Activated CD8-positive, alpha-beta memory T cell treated with anti-CD3 and anti-CD28 coated beads, Interleukin-2, amount 10 ng/mL, durations not matched to agents 7 days and 5 days (primary cell): ENCODE data around the gene ELAC2. TPM values are rescaled to one million over a fixed set of nuclear protein-coding genes. Genes with fewer than 3 reads are reported as not detected.
A peak's percentile ranks its signal among the peaks of the same experiment; 100 is the strongest.

Experiments used
- ATAC-seq: fragments of 150-1000 bp; cut with Tn5 transposase; one replicate; pipeline ENCODE4 v1.10.0; 2021; ENCODE audit warnings: moderate library complexity
- CTCF ChIA-PET: fragments of 350-600 bp; sonication (Branson Sonifier 250); formaldehyde crosslinking; loops from one replicate; lab custom pipeline; 2021; ENCODE audit warnings: antibody characterized with exemption; lab: Charles Lee
- DNase-seq: peaks from one replicate; pipeline ENCODE4 v3.0.0-alpha.2; 2020
- H3K27ac Mint-ChIP-seq: one replicate; pipeline ENCODE4 v1.8.0; 2021; ENCODE audit warnings: mild to moderate bottlenecking, mixed read lengths
- H3K27me3 Mint-ChIP-seq: one replicate; pipeline ENCODE4 v1.8.0; 2021; ENCODE audit warnings: mixed read lengths
- H3K36me3 Mint-ChIP-seq: one replicate; pipeline ENCODE4 v1.8.0; 2021; ENCODE audit warnings: mild to moderate bottlenecking, mixed read lengths
- H3K4me1 Mint-ChIP-seq: one replicate; pipeline ENCODE4 v1.8.0; 2021; ENCODE audit warnings: mixed read lengths
- H3K4me3 Mint-ChIP-seq: one replicate; pipeline ENCODE4 v1.8.0; 2021; ENCODE audit warnings: mild to moderate bottlenecking, moderate library complexity, mixed read lengths
- H3K9me3 Mint-ChIP-seq: one replicate; pipeline ENCODE4 v1.8.0; 2022; ENCODE audit warnings: low read depth, mixed read lengths
- total RNA-seq, 2 experiments: library from RNA; stranded (reverse); gene quantifications; one replicate each; pipeline ENCODE4 v1.2.3, GENCODE V29; 2021

ELAC2 gene
- total RNA-seq, 2 experiments from 2014 or later, result 67.1 to 89.0 TPM

DNA sequence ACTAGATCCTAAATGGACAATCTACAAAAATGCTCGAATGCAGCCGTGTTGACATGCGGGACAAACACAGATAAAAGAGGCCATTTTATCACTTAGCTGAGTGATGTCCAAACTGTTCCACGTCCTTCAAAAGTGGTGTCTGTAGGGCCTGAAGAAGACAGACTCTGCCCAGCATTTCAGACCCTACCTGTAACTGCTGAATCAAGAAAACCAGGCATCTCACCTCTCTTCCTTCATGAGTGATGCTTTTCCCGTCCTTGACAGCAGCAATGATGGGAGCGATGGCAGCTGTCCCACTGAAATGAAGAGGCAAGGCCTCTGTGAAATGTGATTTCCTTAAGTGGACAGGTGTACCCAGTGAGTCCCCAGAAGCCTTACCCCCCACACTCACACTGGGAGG is 12.3 kb downstream of the ELAC2 start:
- no peaks in the 10 kb centered on the region for H3K4me1 Mint-ChIP-seq
- no peak for DNase-seq
- peaks cover 34% of the 10 kb centered on the region for H3K36me3 Mint-ChIP-seq
- H3K27me3 Mint-ChIP-seq, result no peaks in the 10 kb centered on the region
- ATAC-seq, result no peak
- H3K4me3 Mint-ChIP-seq, result no peak overlapping the region
- H3K27ac Mint-ChIP-seq, result no peak overlapping the region
- CTCF ChIA-PET, result interaction anchor here (1.0 to 2.9 kb wide), 3 partner anchors 9 to 18 kb away, joined by 3 to 12 read pairs (median 4); no protein-coding TSS in a partner anchor
- H3K9me3 Mint-ChIP-seq, result no peaks in the 10 kb centered on the region

DNA sequence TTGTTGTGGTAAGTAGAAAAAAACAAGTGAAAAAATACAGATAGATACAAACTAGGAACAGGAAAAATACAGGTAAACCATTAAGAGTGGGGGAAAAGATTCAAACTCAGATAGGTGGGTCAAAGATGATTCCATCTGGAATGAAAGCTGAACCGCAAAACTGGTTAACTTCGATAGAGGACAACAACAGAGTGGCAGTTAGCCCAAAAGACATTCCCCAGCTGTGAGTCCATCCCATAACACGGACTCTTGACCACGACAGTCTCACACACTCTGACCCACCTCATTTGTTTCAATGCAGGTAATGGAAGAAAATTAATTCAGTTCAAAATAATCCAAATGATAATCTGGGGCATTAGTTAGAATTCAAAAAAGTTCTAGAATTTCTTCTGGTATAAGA is 13.5 kb downstream of the ELAC2 start:
- CTCF ChIA-PET, result interaction anchor here (1.0 to 3.8 kb wide), 3 partner anchors 8 to 14 kb away, joined by 3 to 33 read pairs (median 12); partner anchors contain the start of gene ELAC2
- DNase-seq, result no peak
- Mint-ChIP-seq H3K36me3 (peaks cover 29% of the 10 kb centered on the region), H3K27ac (no peak overlapping the region), H3K9me3 (no peaks in the 10 kb centered on the region), H3K4me1 (no peaks in the 10 kb centered on the region), H3K27me3 (no peaks in the 10 kb centered on the region), H3K4me3 (no peak overlapping the region)
- ATAC-seq, result no peak

DNA sequence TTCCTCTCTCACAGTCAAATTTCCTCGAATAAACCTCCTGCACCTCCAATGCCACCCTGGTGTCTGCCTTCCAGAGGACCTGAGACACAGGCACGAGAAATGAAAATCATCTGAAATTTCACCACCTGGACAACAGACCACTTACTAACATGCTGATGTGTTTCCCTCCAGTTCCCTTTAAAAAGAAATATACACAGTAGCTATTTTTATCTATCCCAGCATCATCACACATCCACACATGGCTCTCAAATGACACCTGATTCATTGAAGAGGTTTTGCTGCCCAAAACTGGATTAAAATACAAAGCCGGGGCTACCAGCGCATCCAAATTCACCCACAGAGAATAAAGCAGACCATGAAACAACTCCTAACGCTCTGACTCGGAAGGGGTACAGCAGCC is 13.9 kb downstream of the ELAC2 start:
- Mint-ChIP-seq H3K36me3 (peaks cover 29% of the 10 kb centered on the region), H3K27me3 (no peaks in the 10 kb centered on the region), H3K9me3 (no peaks in the 10 kb centered on the region), H3K4me1 (no peaks in the 10 kb centered on the region), H3K27ac (no peak overlapping the region), H3K4me3 (no peak overlapping the region)
- CTCF ChIA-PET, result interaction anchor here (1.1 to 3.8 kb wide), 4 partner anchors 11 to 26 kb away, joined by 3 to 33 read pairs (median 8); partner anchors contain the start of gene ELAC2
- no peak for ATAC-seq
- no peak for DNase-seq

DNA sequence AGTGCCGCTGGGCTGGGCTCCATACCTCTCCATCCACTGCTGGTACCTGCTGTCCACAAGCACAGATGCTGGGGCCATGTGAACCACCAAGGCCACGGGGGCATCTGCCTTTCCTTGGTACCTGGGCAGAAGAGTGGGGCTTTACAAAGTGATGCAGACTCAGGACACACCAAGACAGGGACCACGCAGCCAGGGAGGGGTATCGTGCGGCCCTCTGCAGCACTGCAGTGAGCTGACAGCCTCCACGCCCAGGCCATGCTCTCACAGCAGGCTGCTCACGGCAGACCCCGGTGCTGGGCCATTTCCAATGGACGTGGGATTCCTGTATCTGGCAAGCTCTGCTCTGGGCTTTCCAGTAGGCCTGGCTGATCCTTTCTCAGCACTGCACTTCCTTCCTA is 14.4 kb downstream of the ELAC2 start:
- DNase-seq, result no peak
- ATAC-seq, result no peak
- no peaks in the 10 kb centered on the region for H3K27me3 Mint-ChIP-seq
- no peak overlapping the region for H3K4me3 Mint-ChIP-seq
- no peak overlapping the region for H3K27ac Mint-ChIP-seq
- CTCF ChIA-PET, result interaction anchor here (1.1 to 3.8 kb wide), 5 partner anchors 11 to 26 kb away, joined by 3 to 33 read pairs (median 5); partner anchors contain the start of gene ELAC2
- H3K36me3 Mint-ChIP-seq, result peaks cover 28% of the 10 kb centered on the region
- H3K9me3 Mint-ChIP-seq, result no peaks in the 10 kb centered on the region
- no peaks in the 10 kb centered on the region for H3K4me1 Mint-ChIP-seq

DNA sequence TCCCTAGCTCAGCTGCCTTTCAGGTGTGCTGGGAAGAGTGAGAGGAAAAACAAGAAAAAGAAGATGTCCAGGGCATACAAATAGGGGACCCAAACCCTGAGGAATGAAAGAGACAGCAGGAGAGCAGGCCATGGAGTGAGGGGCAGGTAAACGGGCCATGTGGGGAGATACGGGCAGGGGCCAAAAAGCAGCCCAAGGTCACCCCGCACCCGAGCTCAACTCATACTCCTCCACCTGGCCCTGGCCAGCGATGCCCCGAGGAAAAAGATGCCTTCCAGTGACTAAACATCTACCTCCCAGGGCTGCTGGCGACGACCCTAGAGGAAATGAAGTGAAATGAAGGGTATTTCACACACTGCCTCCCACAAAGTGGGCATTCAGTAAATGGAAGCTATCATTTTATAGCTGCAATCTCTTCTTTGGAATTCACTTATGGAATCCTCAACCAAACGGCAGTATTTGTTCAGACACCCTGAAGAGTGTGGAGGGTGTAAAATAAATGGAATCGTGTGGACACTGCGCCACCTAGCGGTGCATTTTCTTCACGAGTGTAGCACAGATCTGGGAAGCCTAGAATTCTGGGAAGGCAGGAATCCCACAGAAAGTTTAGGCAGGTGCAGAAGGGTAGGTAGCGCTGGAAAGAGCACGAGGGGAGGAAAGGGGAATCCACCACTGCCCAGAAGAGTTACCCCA is 14.9 kb downstream of the ELAC2 start:
- CTCF ChIA-PET, result interaction anchor here (1.0 to 3.8 kb wide), 7 partner anchors 12 to 1006 kb away, joined by 3 to 33 read pairs (median 4); partner anchors contain the start of genes ELAC2 and ZNF18
- H3K9me3 Mint-ChIP-seq, result no peaks in the 10 kb centered on the region
- peaks cover 27% of the 10 kb centered on the region for H3K36me3 Mint-ChIP-seq
- DNase-seq (peak; percentile 47), ATAC-seq (no peak)
- no peak overlapping the region for H3K4me3 Mint-ChIP-seq
- H3K27ac Mint-ChIP-seq, result no peak overlapping the region
- H3K27me3 Mint-ChIP-seq, result no peaks in the 10 kb centered on the region
- H3K4me1 Mint-ChIP-seq, result no peaks in the 10 kb centered on the region

DNA sequence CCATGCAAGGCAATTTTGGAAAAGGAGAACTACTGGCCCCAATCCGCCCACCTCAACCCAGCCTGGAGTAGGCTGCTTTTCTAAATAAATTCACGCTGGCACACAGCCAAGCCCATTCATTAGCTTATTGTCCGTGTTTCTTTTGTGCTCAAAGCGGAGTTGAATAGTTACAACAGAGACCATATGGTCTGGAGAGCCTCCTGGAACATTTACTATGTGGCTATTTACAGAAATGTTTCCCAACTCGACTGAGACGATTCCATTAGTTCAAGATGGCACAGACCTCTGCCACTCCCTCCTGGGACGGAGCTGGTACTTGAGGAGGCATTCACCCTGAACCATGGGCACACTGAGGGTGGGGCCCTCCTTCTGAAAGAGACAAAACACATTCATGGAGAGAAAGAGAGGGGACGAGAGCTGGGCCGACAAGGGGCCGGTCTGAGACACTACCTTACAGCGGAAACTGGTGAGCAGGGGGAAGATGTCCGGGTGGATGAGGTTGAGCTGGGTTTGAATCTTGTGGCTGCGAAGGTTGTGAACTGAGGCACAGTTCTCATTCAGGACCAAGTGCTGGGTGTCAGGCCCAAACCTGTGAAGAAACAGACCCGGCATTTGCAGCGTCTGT is 15.7 kb downstream of the ELAC2 start:
- peaks cover 27% of the 10 kb centered on the region for H3K36me3 Mint-ChIP-seq
- no peaks in the 10 kb centered on the region for H3K27me3 Mint-ChIP-seq
- H3K4me3 Mint-ChIP-seq, result no peak overlapping the region
- ATAC-seq (no peak), DNase-seq (no peak)
- H3K4me1 Mint-ChIP-seq, result no peaks in the 10 kb centered on the region
- H3K9me3 Mint-ChIP-seq, result no peaks in the 10 kb centered on the region
- CTCF ChIA-PET, result interaction anchor here (1.0 to 3.8 kb wide), 4 partner anchors 16 to 1005 kb away, joined by 3 to 33 read pairs (median 4); partner anchors contain the start of genes ELAC2 and ZNF18
- no peak overlapping the region for H3K27ac Mint-ChIP-seq

DNA sequence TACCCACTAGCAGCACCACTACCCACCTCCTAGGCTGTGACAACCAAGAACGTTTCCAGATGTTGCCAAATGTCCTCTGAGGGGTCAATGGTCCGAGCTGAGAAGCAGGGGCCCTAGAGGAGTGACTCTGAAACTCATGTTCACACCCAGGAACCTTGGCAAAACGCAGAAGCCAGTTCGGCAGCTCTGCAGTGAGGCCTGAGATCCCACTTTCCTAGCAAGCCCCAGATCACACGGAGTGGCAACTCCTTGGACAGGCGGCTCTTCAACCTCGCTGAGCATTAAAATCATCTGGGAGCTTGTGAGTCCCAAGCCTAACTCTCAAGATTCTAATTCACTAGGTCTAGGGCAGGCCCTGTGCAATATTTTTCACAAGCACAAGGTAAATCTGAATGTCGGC is 17.3 kb downstream of the ELAC2 start:
- CTCF ChIA-PET, result no interaction called here
- H3K27me3 Mint-ChIP-seq, result no peaks in the 10 kb centered on the region
- H3K27ac Mint-ChIP-seq, result no peak overlapping the region
- ATAC-seq (no peak), DNase-seq (no peak)
- H3K4me3 Mint-ChIP-seq, result no peak overlapping the region
- H3K9me3 Mint-ChIP-seq, result no peaks in the 10 kb centered on the region
- peaks cover 31% of the 10 kb centered on the region for H3K36me3 Mint-ChIP-seq
- H3K4me1 Mint-ChIP-seq, result no peaks in the 10 kb centered on the region

DNA sequence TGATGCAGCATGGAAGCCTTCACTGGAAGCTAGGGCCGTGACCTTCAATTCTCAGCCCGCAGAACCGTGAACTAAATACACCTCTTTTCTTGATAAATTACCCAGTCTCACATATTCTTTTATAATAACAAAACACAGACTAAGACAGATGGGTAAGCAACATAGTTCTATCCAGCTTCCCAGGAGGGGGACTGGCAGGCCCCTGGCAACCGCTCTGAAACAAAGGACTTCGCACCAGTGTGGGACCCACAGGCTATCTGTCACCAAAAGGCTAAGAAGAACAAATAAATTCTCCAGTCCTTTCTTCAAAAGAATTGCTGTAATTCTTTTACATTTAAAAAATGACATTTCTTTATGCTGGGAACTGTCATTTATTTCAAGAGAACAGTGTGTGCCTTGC is 19.0 kb downstream of the ELAC2 start:
- no peaks in the 10 kb centered on the region for H3K4me1 Mint-ChIP-seq

DNA sequence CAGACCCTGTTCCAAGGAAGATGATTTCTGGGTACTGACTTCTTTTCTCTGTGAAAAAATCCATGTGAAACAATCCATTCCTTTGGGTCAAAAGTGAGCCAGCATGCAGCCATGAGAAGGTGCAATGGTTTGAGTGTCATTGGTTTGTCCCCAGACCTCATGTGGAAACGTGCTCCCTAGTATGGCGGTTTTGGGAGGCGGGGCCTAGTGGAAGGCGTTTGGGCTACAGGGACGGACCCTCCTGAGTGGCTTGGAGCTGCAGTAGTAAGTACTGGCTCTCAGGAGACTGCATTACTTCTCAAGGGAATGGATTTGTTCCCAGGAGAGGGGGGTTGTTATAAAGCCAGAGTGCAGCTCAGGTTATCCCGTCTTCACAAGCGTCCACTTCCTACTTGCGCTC is 19.4 kb downstream of the ELAC2 start:
- no peak overlapping the region for H3K4me3 Mint-ChIP-seq
- H3K9me3 Mint-ChIP-seq, result no peaks in the 10 kb centered on the region
- CTCF ChIA-PET, result no interaction called here
- no peaks in the 10 kb centered on the region for H3K4me1 Mint-ChIP-seq
- DNase-seq (no peak), ATAC-seq (no peak)
- peaks cover 35% of the 10 kb centered on the region for H3K36me3 Mint-ChIP-seq
- no peaks in the 10 kb centered on the region for H3K27me3 Mint-ChIP-seq
- no peak overlapping the region for H3K27ac Mint-ChIP-seq

More for the DNA sequence above, 19.0 kb downstream of the ELAC2 start:
- no peak for ATAC-seq
- H3K27ac Mint-ChIP-seq, result no peak overlapping the region
- DNase-seq, result no peak
- H3K36me3 Mint-ChIP-seq, result peaks cover 35% of the 10 kb centered on the region
- CTCF ChIA-PET, result no interaction called here
- H3K27me3 Mint-ChIP-seq, result no peaks in the 10 kb centered on the region
- no peaks in the 10 kb centered on the region for H3K9me3 Mint-ChIP-seq
- H3K4me3 Mint-ChIP-seq, result no peak overlapping the region

DNA sequence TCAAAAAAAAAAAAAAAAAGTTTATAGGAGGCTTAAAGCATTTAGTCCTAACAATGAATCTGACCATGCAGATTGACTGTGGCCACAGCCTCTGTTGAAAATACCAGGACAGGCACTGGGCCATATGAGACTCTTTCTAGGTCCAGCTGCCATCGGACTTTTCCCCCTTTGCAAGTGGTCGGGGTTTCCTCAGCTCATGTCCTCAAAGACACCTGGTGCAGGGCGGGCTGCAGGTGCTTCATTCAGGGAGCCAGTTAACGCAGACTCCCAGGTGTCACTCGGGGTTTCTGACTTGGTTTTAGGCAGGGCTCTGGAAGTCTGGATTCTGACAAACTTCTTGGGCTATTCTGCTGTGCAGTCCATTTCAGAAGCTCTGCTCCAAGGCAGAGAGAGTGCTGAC is 20.9 kb downstream of the ELAC2 start:
- Mint-ChIP-seq H3K4me1 (no peaks in the 10 kb centered on the region), H3K27me3 (no peaks in the 10 kb centered on the region), H3K4me3 (no peak overlapping the region), H3K27ac (no peak overlapping the region), H3K36me3 (peaks cover 41% of the 10 kb centered on the region), H3K9me3 (no peaks in the 10 kb centered on the region)
- ATAC-seq (no peak), DNase-seq (no peak)
- CTCF ChIA-PET, result interaction anchor here (1.2 to 1.4 kb wide), 2 partner anchors 8 to 34 kb away, joined by 3 to 5 read pairs; no protein-coding TSS in a partner anchor

DNA sequence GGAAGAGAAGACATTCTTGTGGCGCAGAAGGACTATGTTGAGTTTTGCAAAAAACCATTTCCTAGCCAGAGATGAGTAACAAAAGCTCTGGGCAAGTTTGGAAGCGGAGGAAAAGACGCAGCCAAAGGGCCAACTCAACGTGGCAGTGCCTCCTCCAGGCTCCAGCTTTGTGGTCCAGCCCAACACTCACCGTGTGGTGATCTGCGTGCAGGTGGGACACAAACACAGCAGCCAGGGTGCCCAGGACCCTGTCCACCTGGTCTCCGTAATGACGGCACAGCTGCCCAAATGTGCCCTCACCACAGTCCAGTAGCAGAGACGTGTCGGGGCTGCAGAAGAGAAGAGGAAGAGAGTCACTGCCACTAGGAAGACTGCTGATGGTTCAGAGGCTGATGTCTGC is 21.5 kb downstream of the ELAC2 start:
- CTCF ChIA-PET, result interaction anchor here (1.2 to 1.4 kb wide), 2 partner anchors 9 to 35 kb away, joined by 3 to 5 read pairs; no protein-coding TSS in a partner anchor
- Mint-ChIP-seq H3K4me1 (no peaks in the 10 kb centered on the region), H3K4me3 (no peak overlapping the region), H3K27ac (no peak overlapping the region), H3K27me3 (no peaks in the 10 kb centered on the region), H3K9me3 (no peaks in the 10 kb centered on the region), H3K36me3 (peaks cover 47% of the 10 kb centered on the region)
- ATAC-seq (no peak), DNase-seq (no peak)

DNA sequence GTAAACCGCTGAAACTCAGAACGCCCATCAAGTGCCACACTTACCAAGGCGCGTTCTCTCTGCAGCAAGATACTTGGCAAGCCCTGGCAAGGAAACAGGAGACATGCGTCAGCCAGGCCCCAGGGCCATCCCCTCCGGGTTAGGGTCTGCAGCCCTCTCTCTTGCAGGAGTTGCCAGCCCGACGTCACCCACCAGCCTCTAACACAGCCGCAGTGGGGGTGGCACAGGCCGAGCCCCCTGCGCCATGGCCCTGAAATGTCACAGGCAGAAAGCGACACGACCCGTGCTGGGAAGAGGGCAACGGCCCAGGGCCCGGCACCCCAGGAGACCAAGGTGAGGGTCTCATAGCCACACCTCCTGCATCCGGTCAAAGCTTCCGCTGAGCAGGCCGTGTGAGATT is 21.9 kb downstream of the ELAC2 start:
- no peak for ATAC-seq
- no peak for DNase-seq
- Mint-ChIP-seq H3K9me3 (no peaks in the 10 kb centered on the region), H3K36me3 (peaks cover 48% of the 10 kb centered on the region), H3K4me3 (no peak overlapping the region), H3K27ac (no peak overlapping the region), H3K4me1 (no peaks in the 10 kb centered on the region), H3K27me3 (no peaks in the 10 kb centered on the region)
- CTCF ChIA-PET, result interaction anchor here (1.4 kb wide), 1 partner anchor 9 kb away, joined by 3 read pairs; no protein-coding TSS in a partner anchor

DNA sequence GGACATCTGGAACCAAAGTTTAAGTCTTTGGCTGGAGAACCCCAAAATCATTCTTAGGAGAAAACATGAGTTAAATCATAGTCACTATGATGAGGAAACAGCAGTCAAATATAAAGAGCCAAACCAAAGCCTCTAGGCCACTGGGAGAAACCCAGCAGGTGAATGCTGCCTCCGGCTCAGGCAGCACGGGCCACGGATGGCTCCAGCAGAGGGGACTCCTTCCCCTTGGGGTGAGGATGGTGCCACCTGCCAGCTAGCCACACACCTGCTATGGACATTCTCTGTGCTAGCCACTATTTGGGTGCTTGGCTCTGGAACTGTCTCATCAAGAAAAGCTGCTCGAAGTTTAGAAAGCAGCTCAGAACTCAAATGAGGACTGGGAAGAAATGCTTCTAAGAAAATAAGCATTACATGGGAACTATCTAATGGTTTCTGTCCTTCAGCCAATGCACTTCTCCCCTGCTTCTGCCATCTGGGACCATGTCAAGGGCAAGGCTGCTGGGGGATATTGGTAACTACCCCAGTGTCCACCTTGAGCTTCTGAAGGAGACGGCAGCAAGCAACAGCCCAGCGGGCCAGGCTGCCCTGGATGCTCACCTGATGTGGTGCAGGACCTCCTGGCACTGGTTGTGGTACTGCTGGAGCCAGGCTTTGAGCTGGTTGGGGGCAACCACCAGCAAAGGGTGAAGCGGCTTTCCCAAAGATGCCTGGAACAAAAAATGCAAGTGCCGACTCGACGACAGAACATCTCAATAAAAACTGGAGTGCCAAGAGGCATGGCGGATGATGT is 22.5 kb downstream of the ELAC2 start:
- Mint-ChIP-seq H3K4me1 (no peaks in the 10 kb centered on the region), H3K27ac (no peak overlapping the region), H3K27me3 (no peaks in the 10 kb centered on the region), H3K36me3 (peaks cover 43% of the 10 kb centered on the region), H3K4me3 (no peak overlapping the region), H3K9me3 (no peaks in the 10 kb centered on the region)
- ATAC-seq (no peak), DNase-seq (no peak)
- CTCF ChIA-PET, result no interaction called here
